MM.1S (cell line): ENCODE measurements around the gene LAMP5.

ENCODE experiments used
- DNase-seq: peaks from one replicate; pipeline ENCODE4 v3.0.0-alpha.2; 2015
- H2AFZ ChIP-seq: fragments of 300-600 bp; sonication (generic); 2 replicates; pipeline ENCODE4 v1.6.0; 2016; ENCODE audit warnings: antibody characterized with exemption, low read length
- H3F3A ChIP-seq: fragments of 300-600 bp; sonication (generic); 2 replicates; pipeline ENCODE4 v1.6.1; 2016; ENCODE audit warnings: mild to moderate bottlenecking, antibody characterized with exemption, low read length, moderate library complexity, mixed read lengths; ENCODE audit not compliant: insufficient read depth
- H3K27ac ChIP-seq: fragments of 300-600 bp; sonication (generic); 2 replicates; pipeline ENCODE4 v1.5.1; 2016; ENCODE audit warnings: mild to moderate bottlenecking, low read length
- H3K27me3 ChIP-seq: fragments of 300-600 bp; sonication (generic); replicated peaks from 2 replicates; pipeline ENCODE4 v1.6.0; 2016; ENCODE audit warnings: low read length; ENCODE audit not compliant: insufficient read depth
- H3K36me3 ChIP-seq: fragments of 300-600 bp; sonication (generic); replicated peaks from 2 replicates; pipeline ENCODE4 v1.6.1; 2016; ENCODE audit warnings: mild to moderate bottlenecking, low read length, mixed read lengths; ENCODE audit not compliant: insufficient read depth
- H3K4me1 ChIP-seq: fragments of 300-600 bp; sonication (generic); 2 replicates; pipeline ENCODE4 v1.6.1; 2016; ENCODE audit warnings: low read length, mixed read lengths
- H3K4me2 ChIP-seq: fragments of 300-600 bp; sonication (generic); 2 replicates; pipeline ENCODE4 v1.6.0; 2016; ENCODE audit warnings: low read depth, low read length
- H3K4me3 ChIP-seq: fragments of 300-600 bp; sonication (generic); 2 replicates; pipeline ENCODE4 v1.5.1; 2016; ENCODE audit warnings: low read length, mixed read lengths
- H3K79me2 ChIP-seq: fragments of 300-600 bp; sonication (generic); 2 replicates; pipeline ENCODE4 v1.6.1; 2016; ENCODE audit warnings: mixed run types, low read length, mixed read lengths
- H3K9ac ChIP-seq: fragments of 300-600 bp; sonication (generic); 2 replicates; pipeline ENCODE4 v1.6.1; 2016; ENCODE audit warnings: low read length, mixed read lengths
- H3K9me2 ChIP-seq: fragments of 300-600 bp; sonication (generic); replicated peaks from 2 replicates; pipeline ENCODE4 v1.6.1; 2016; ENCODE audit warnings: mild to moderate bottlenecking, low read length, mixed read lengths; ENCODE audit not compliant: insufficient read depth
- H3K9me3 ChIP-seq: fragments of 300-600 bp; sonication (generic); replicated peaks from 2 replicates; pipeline ENCODE4 v1.6.1; 2016; ENCODE audit warnings: mild to moderate bottlenecking, low read length, mixed read lengths; ENCODE audit not compliant: insufficient read depth
- H4K20me1 ChIP-seq: fragments of 300-600 bp; sonication (generic); 2 replicates; pipeline ENCODE4 v1.6.1; 2016; ENCODE audit warnings: mild to moderate bottlenecking, low read length, moderate library complexity, mixed read lengths; ENCODE audit not compliant: insufficient read depth
- EZH2 ChIP-seq: fragments of 300-600 bp; sonication (generic); optimal IDR thresholded peaks from 2 replicates; pipeline ENCODE3; 2017; ENCODE audit warnings: low read depth, mild to moderate bottlenecking, antibody characterized with exemption, low read length, mixed read lengths
- EZH2phosphoT487 ChIP-seq: fragments of 300-600 bp; sonication (generic); IDR thresholded peaks from 2 replicates; pipeline ENCODE4 v1.6.1; 2018; ENCODE audit warnings: antibody characterized with exemption, low read length
- TF ChIP-seq, protein P1 (sequence below): fragments of 300-600 bp; sonication (generic); IDR thresholded peaks from 2 replicates; pipeline ENCODE4 v1.5.1; 2016; ENCODE audit warnings: antibody characterized with exemption, low read length, mixed read lengths

The LAMP5 gene

GRCh38 chr20:9517297-9518162, 3.1 kb downstream of the LAMP5 start:
- Histone ChIP-seq H3K4me2 (peak overlapping the region; percentile 80), H3F3A (peaks cover 40% of the 10 kb centered on the region), H3K4me1 (peaks cover 18% of the 10 kb centered on the region; the same call in 1 of the 2 replicates), H3K9ac (peak overlapping the region; percentile 94), H3K79me2 (peaks cover 100% of the 10 kb centered on the region), H3K9me2 (no peaks in the 10 kb centered on the region), H2AFZ (no peak overlapping the region), H3K27ac (peak overlapping the region; percentile 83; the same call in 1 of the 2 replicates), H4K20me1 (0 out of 2 replicates have a peak, but pooled peaks cover 3% of the 10 kb centered on the region), H3K9me3 (no peaks in the 10 kb centered on the region), H3K4me3 (peak overlapping the region; percentile 90), H3K27me3 (no peaks in the 10 kb centered on the region), H3K36me3 (0 out of 2 replicates have a peak, but pooled peaks cover 16% of the 10 kb centered on the region)
- TF ChIP-seq, protein P1, sequence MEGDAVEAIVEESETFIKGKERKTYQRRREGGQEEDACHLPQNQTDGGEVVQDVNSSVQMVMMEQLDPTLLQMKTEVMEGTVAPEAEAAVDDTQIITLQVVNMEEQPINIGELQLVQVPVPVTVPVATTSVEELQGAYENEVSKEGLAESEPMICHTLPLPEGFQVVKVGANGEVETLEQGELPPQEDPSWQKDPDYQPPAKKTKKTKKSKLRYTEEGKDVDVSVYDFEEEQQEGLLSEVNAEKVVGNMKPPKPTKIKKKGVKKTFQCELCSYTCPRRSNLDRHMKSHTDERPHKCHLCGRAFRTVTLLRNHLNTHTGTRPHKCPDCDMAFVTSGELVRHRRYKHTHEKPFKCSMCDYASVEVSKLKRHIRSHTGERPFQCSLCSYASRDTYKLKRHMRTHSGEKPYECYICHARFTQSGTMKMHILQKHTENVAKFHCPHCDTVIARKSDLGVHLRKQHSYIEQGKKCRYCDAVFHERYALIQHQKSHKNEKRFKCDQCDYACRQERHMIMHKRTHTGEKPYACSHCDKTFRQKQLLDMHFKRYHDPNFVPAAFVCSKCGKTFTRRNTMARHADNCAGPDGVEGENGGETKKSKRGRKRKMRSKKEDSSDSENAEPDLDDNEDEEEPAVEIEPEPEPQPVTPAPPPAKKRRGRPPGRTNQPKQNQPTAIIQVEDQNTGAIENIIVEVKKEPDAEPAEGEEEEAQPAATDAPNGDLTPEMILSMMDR, result peak; percentile 17
- no peak for TF ChIP-seq EZH2
- DNase-seq, result peak; percentile 19

- peak overlapping the region; percentile 80 for H3K4me2 ChIP-seq
- peak; percentile 31 for DNase-seq
These were observed 4.3 kb downstream of the LAMP5 start for GRCh38 chr20:9518576-9519175.

DNA sequence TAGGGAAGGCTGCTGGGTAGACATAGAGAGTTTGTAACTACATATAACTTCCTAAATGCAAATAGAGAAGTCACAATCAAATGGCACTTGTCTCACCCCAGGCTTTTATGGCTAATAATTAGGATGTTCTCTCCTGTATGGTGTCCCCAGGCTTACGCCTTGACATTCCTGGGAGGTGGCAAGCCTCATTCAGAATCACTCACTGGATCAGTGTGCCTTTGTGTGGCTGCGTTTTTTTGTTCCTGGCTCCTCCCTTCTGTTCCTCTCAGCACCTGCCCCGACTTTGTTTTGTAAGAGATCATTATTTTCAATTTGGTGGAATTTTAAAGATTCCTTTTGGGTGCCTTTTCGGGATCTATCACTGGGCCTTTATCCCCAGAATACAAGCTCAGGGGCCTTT, 5.7 kb downstream of the LAMP5 start:
- Histone ChIP-seq H3K27ac (no peak overlapping the region), H3K9me3 (no peaks in the 10 kb centered on the region), H3K9ac (no peak overlapping the region), H3K4me3 (no peak overlapping the region), H3K4me1 (peaks cover 23% of the 10 kb centered on the region; the same call in 1 of the 2 replicates), H4K20me1 (0 out of 2 replicates have a peak, but pooled peaks cover 3% of the 10 kb centered on the region), H3K9me2 (no peaks in the 10 kb centered on the region), H2AFZ (no peak overlapping the region), H3K4me2 (peak overlapping the region; percentile 80; the same call in 1 of the 2 replicates), H3K27me3 (no peaks in the 10 kb centered on the region), H3K79me2 (peaks cover 100% of the 10 kb centered on the region), H3K36me3 (0 out of 2 replicates have a peak, but pooled peaks cover 20% of the 10 kb centered on the region), H3F3A (peaks cover 25% of the 10 kb centered on the region; the same call in 1 of the 2 replicates)
- no peak for DNase-seq
- TF ChIP-seq, protein P1, result no peak
- TF ChIP-seq EZH2 (no peak), EZH2phosphoT487 (no peak)

More at GRCh38 chr20:9518576-9519175, 4.3 kb downstream of the LAMP5 start:
- TF ChIP-seq EZH2 (no peak), EZH2phosphoT487 (no peak)
- TF ChIP-seq, protein P1, result no peak
- peaks cover 100% of the 10 kb centered on the region for H3K79me2 ChIP-seq
- H3K9me3 ChIP-seq, result no peaks in the 10 kb centered on the region
- H2AFZ ChIP-seq, result no peak overlapping the region
- H4K20me1 ChIP-seq, result 0 out of 2 replicates have a peak, but pooled peaks cover 3% of the 10 kb centered on the region
- H3K4me1 ChIP-seq, result peaks cover 23% of the 10 kb centered on the region; the same call in 1 of the 2 replicates
- no peaks in the 10 kb centered on the region for H3K9me2 ChIP-seq
- no peak overlapping the region for H3K27ac ChIP-seq
- H3K36me3 ChIP-seq, result 0 out of 2 replicates have a peak, but pooled peaks cover 17% of the 10 kb centered on the region
- H3K9ac ChIP-seq, result peak overlapping the region; percentile 94; the same call in 1 of the 2 replicates
- H3K4me3 ChIP-seq, result peak overlapping the region; percentile 90
- peaks cover 31% of the 10 kb centered on the region for H3F3A ChIP-seq
- no peaks in the 10 kb centered on the region for H3K27me3 ChIP-seq
